GM19043 (cell line): ENCODE data around the gene RNASE11.
"Not testable (repeated sequence)": the region's sequence is repeated elsewhere in the genome, so short reads cannot be mapped to it uniquely, and the experiment has no call there.

Experiments used
- ATAC-seq: cut with Tn5 transposase; IDR thresholded peaks from one replicate; pipeline ENCODE4 v1.9.1; 2021; ENCODE audit warnings: low read depth; ENCODE audit not compliant: unreplicated experiment

Gene RNASE11

GRCh38 chr14:20614038-20614840 lies 26.4 kb upstream of the RNASE11 start:
- ATAC-seq = peak; percentile 3

DNA sequence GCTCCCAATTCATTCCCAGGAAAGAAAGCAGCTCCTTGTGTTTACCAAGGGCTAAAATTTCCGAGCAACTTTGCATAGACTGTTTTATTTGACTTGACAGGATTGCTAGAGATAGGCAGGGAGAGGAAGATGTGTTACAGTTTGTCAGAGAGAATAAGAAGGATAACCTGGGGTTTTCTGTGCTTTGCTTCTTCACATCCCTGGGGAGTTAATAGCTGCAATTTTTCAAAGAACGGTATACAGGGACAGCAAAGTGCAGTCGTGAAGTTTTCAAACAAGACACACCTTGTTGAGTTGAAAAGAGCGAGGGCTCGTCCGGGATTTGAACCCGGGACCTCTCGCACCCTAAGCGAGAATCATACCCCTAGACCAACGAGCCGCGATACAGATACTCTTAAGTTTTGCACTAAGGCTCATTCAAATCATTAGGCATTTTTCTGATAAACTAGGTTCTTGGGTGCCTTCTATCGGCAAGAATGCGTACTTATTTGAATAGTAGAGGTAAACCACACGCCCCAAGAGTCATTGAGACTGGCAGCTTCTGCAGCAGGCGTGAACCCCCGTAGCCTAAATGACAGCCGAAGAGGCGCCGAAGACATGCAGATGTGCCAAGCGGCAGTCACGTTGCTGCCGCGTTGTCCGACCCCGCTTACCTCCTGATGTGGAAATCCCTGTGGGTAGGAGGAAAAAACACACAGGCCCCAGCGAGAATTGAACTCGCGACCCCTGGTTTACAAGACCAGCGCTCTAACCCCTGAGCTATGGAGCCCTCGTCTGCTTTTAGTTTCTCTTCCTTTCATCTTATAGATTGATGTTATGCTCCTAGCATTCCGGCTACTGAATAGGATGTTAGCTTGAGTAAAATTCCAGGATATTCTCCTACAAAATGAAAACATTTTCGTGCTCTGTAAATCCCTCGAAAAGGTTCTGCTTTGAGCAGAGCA lies 25.6 kb upstream of the RNASE11 start:
- peak; percentile 50 for ATAC-seq

GRCh38 chr14:20612403-20612802 lies 24.6 kb upstream of the RNASE11 start:
- ATAC-seq = no peak

GRCh38 chr14:20611277-20611676 lies 23.5 kb upstream of the RNASE11 start:
- no peak for ATAC-seq

- no peak for ATAC-seq
Observed at GRCh38 chr14:20610002-20610765, 22.4 kb upstream of the RNASE11 start.

DNA sequence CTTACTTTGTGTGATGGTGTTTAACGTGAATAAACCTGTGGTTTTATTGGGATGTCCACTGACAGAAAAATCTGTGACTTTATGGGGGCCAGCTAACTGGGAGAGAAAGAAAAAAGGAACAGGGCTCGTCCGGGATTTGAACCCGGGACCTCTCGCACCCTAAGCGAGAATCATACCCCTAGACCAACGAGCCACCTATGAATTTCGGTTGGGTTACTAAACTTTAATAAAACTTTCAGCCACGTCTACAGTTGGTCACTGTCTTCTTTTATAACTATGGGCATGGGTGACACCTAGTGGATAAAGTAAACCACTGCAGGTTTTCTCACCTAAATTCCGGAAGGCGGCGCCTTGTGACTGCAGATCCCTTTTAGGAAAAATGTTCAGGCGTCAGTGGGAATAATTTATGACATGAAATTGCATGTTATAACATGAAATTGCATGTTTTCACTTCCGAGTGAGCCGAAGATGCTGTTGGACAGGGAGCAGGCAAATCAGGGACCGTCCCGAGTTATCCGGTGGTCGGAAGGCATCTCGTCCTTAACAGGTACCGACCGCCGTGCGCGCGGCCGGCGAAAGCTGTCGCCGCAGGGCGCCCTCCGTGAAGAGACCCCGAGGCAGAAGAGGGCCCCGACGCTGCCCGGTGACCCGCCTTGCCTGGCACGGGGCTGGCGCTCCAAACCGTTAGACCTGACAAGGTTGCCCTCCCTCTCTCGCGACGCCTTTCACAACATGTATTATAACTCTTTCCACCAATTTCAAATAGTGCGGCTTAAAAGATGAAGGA lies 21.6 kb upstream of the RNASE11 start:
- ATAC-seq = no peak

DNA sequence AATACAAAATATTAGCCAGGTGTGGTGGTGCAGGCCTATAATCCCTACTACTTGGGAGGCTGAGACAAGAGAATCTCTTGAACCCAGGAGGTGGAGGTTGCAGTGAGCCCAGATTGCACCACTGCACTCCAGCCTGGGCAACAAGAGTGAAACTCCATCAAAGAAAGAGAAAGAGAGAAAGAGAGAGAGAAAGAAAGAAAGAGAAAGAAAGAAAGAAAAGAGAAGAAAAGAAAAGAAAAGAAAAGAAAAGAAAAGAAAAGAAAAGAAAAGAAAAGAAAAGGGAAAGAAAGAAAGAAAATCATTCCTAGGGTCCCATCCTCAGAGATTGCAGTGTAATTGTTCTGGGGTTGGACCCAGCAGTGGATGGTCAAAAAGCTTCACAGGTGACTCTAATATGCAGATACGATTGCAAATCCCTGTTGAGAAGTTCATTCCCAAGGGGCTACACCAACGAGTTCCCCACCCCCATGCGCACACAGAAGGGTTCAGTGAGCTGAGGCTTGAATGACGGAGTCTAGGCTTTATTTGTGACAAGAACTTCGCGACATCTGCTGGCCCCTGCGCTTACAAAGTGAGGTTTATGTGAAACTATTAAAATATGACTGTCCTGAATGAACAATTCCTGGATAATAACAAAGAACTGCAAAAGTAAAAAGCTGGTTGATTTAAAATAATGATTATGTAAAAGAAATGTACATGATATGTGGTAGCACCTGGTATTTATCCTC lies 20.7 kb upstream of the RNASE11 start:
- ATAC-seq = no peak

- ATAC-seq = no peak
Observed at GRCh38 chr14:20607617-20608016, 19.8 kb upstream of the RNASE11 start.

- no peak for ATAC-seq
Observed at GRCh38 chr14:20606902-20607242, 19.1 kb upstream of the RNASE11 start.

DNA sequence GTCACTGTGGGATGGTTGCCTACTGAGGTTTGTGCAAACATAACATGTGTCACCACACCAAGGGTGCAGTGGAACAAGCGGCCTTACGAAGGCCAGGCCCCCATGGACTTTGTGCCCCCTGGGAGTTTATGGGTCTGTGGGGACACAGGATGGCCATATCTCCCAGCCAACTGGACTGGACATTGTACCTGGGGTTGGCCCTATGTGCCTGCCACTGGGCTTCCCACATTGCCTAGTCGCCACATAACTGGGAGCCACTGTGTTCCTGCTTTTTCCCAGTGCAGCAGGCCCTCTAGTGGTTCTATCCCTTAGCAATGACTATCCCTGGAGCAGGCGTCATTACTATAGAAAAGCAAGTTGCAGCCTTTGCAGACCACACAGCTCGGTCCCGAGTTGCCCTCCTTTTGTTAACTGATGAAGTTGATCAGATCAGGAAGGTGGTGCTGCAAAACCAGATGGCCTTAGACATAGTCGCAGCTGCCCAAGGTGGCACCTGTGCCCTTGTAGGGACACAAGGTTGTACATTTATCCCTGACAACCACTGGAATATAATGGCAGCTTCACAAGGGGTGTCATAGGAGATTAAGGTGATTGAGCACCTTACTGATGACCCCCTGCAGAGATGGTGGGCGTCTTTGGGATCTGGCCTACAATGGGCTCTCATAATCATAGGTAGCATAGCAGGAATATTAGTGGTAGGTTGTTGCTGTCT lies 18.5 kb upstream of the RNASE11 start:
- ATAC-seq = no peak

GRCh38 chr14:20603813-20604690 lies 16.3 kb upstream of the RNASE11 start:
- no peak for ATAC-seq

GRCh38 chr14:20602583-20602982 lies 14.8 kb upstream of the RNASE11 start:
- ATAC-seq = no peak

DNA sequence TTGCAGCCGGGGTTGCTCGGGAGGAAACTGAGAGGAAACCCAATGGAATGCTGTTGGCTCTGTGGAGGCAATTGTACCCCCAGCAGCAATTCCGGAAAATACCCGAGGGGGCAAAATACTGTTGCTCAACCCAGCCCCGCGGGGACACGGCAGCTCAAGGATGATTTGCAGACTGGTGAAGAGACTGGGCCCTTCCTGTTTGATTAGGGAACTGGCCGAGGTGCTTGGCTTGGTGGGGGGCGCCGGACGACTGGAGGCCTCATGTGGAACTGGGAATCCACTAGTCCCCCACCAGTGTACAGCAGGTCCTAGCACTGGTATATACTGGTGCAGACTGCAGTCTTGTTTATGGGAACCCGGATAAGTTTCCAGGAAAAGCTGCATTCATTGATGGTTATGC lies 13.7 kb upstream of the RNASE11 start:
- no peak for ATAC-seq

- ATAC-seq = no peak
Observed at GRCh38 chr14:20597108-20597507, 9.3 kb upstream of the RNASE11 start.

DNA sequence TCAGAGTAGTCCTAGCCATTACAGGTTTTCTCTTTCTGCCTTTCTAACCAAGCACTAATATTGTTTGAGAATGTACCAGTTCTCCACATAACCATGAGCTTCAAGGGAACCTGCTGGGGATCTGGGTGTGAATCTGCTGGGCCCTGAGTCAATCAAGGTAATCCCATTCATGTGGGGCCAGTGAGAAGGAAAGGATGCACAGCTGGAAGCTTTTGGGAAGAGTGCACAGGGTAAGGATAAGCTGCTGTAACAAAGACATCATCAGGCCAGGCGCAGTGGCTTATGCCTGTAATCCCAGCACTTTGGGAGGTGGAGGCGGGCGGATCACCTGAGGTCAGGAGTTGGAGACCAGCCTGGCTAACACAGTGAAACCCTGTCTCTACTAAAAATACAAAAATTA lies 7.9 kb upstream of the RNASE11 start:
- not testable (repeated sequence) for ATAC-seq

- ATAC-seq = no peak
Observed at GRCh38 chr14:20592574-20592973, 4.8 kb upstream of the RNASE11 start.

DNA sequence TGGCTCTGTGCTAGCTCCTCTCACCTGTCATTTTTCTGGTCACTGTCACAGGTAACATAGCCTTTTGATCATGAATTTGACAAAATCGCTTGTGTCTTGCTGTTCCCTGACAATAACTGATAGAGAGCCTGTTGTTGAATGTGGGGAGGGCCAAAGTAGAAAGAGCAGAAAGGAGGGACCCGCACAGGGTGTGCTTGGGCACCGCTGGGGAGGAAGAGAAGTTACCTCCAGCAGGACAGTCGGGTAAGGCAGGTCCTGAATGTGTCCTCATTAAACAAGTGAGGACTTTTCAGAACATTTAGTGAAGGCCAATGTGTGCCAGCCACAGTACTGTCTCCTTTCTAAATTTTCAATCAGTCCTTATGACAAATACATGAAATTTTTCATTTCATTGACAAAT lies 3.4 kb upstream of the RNASE11 start, which contains the start of gene RNASE12:
Gene RNASE12, minus strand, starts transcription at position 142 of the 400 bp plus-strand sequence. CDS start 653 bp downstream, outside the sequence.
- ATAC-seq = no peak

- ATAC-seq = no peak
Observed at GRCh38 chr14:20583908-20584307, 3.9 kb downstream of the RNASE11 start.
